Measurements from ENCODE around the gene LHFPL4. TPM values are rescaled to one million over a fixed set of nuclear protein-coding genes. Genes with fewer than 3 reads are reported as not detected.

Gene LHFPL4
- total RNA-seq, 1 experiment from 2014 or later = 16.3 TPM

DNA sequence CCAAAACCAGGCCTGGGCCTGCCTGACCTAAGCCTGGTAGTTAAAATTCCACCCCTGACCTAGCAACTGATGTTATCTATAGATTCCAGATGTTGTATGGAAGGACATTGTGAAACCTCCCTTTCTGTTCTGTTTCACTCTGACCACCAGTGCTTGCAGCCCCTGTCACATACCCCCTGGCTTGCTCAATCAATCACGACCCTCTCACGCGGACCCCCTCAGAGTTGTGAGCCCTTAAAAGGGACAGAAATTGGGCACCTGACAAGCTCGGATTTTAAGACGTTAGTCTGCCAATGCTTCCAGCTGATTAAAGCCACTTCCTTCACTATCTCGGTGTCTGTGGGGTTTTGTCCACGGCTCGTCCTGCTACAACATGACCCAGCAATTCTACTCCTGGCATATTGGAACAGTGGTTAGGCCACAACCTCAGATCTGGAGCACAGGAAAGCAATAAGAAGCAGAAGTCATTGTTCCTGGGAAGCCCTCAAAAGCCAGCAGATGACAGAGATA, 36.7 kb upstream of the LHFPL4 start:
- no CpG with 5 or more reads among the region's 8 CpGs for WGBS (ENCODE audit: extremely low coverage, insufficient read length, low lambda C conversion rate)
- Histone ChIP-seq H3K27ac (ENCODE audit: insufficient read length, low read depth, low read length) (no peak overlapping the region), H3K14ac (ENCODE audit: insufficient read depth, low read length) (no peak overlapping the region), H3K23me2 (ENCODE audit: insufficient read length, low read depth, low read length, poor library complexity, severe bottlenecking) (no peaks in the 10 kb centered on the region), H4K20me1 (ENCODE audit: control insufficient read depth, insufficient read depth, insufficient read length) (no peaks in the 10 kb centered on the region), H2AK5ac (ENCODE audit: insufficient read length, low read length) (no peak overlapping the region), H2BK5ac (ENCODE audit: insufficient read length, low read length) (no peak overlapping the region), H2BK12ac (ENCODE audit: insufficient read length, low read depth, low read length) (no peak overlapping the region), H3K9ac (ENCODE audit: extremely low read depth, insufficient read length, low read length) (no peak overlapping the region), H2AFZ (ENCODE audit: low read length) (no peak overlapping the region), H3K23ac (ENCODE audit: insufficient read length, low read depth, low read length) (no peak overlapping the region), H2BK120ac (ENCODE audit: low read depth, low read length, poor library complexity, severe bottlenecking) (no peak overlapping the region), H4K91ac (ENCODE audit: insufficient read length, low read depth, low read length) (no peak overlapping the region), H3K56ac (ENCODE audit: insufficient read length, low read depth, low read length) (no peak overlapping the region), H2BK15ac (ENCODE audit: low read depth, low read length) (no peak overlapping the region), H3K18ac (ENCODE audit: insufficient read length, low read depth, low read length) (no peak overlapping the region), H4K8ac (replicated peaks; ENCODE audit: insufficient read length, low read depth, low read length) (no peak overlapping the region), H3K79me1 (ENCODE audit: insufficient read depth, low read depth, low read length, poor library complexity, severe bottlenecking) (no peaks in the 10 kb centered on the region), H3K4me2 (ENCODE audit: insufficient read depth, insufficient read length, low read length) (no peak overlapping the region), H3K4me1 (ENCODE audit: insufficient read depth, low read length) (no peaks in the 10 kb centered on the region), H3K79me2 (ENCODE audit: insufficient read depth, low read length) (no peaks in the 10 kb centered on the region), H3T11ph (ENCODE audit: low read length) (no peak overlapping the region), H3K27me3 (ENCODE audit: insufficient read depth, low read length) (no peaks in the 10 kb centered on the region), H3K4ac (ENCODE audit: low read depth, low read length) (no peak overlapping the region), H2BK20ac (ENCODE audit: low read depth, low read length, poor library complexity, severe bottlenecking) (no peak overlapping the region), H4K5ac (ENCODE audit: insufficient read length, low read depth, low read length) (no peak overlapping the region), H3K9me3 (ENCODE audit: control insufficient read depth, low read depth, low read length) (no peaks in the 10 kb centered on the region)
- Mint-ChIP-seq H3K27ac (no peak overlapping the region), H3K27me3 (ENCODE audit: low read depth) (no peaks in the 10 kb centered on the region; the same call in 1 of the 2 replicates), H3K4me3 (no peak overlapping the region), H3K4me1 (no peaks in the 10 kb centered on the region), H3K36me3 (ENCODE audit: insufficient read depth in 1 of 3, low read depth in 3 of 3) (peaks cover 0 to 4% (median 0%) of the 10 kb centered on the region in 3 experiments; a peak in 2 of 7 replicates), H3K9me3 (peaks cover 16 to 21% of the 10 kb centered on the region in 2 experiments; a peak in 4 of 5 replicates)
- no peak for DNase-seq
- TF ChIP-seq, protein P1, sequence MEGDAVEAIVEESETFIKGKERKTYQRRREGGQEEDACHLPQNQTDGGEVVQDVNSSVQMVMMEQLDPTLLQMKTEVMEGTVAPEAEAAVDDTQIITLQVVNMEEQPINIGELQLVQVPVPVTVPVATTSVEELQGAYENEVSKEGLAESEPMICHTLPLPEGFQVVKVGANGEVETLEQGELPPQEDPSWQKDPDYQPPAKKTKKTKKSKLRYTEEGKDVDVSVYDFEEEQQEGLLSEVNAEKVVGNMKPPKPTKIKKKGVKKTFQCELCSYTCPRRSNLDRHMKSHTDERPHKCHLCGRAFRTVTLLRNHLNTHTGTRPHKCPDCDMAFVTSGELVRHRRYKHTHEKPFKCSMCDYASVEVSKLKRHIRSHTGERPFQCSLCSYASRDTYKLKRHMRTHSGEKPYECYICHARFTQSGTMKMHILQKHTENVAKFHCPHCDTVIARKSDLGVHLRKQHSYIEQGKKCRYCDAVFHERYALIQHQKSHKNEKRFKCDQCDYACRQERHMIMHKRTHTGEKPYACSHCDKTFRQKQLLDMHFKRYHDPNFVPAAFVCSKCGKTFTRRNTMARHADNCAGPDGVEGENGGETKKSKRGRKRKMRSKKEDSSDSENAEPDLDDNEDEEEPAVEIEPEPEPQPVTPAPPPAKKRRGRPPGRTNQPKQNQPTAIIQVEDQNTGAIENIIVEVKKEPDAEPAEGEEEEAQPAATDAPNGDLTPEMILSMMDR (conservative IDR thresholded peaks at IDR 0.05) = no peak

All from H9 (cell line).